Left colon (tissue), 2 donors: Measurements from ENCODE around the gene ZNF398. TPM values are rescaled to one million over a fixed set of nuclear protein-coding genes. Genes with fewer than 3 reads are reported as not detected.
A peak's percentile ranks its signal among the peaks of the same experiment; 100 is the strongest.
"Not testable (repeated sequence)": the region's sequence is repeated elsewhere in the genome, so short reads cannot be mapped to it uniquely, and the experiment has no call there.

ENCODE experiments used
- ATAC-seq: fragments of 200-7000 bp; cut with Tn5 transposase; one replicate; pipeline ENCODE4 v1.9.1; 2020; ENCODE audit warnings: mild to moderate bottlenecking, moderate library complexity
- DNase-seq, 2 donors: peaks; one replicate each; pipeline ENCODE4 v3.0.0-alpha.2; 2020
- intact Hi-C, 2 donors: fragments of 100-400 bp; cut with DNase I in 1 of 2; cut with micrococcal nuclease in 1 of 2; formaldehyde crosslinking; loops; one replicate each; pipeline versions ENCODE4 v1.11.2 to v1.14.0; 2022; cut with DNase I, micrococcal nuclease
- total RNA-seq, 2 donors: library from RNA; stranded (reverse); fragmentation: NEBNext Ultra II Directional; extraction: Animal tissue kit (Norgen Biotek cat#: 25700); gene quantifications; one replicate each; pipeline ENCODE4 v1.2.1, GENCODE V29; 2021
- donor health status: DM: no; HTN: no; CAD: no.
- donor health status: DM: yes; HTN: yes; CAD: no.

ZNF398 gene
- total RNA-seq, 2 donors from 2014 or later, result 9.9 to 11.0 TPM

DNA sequence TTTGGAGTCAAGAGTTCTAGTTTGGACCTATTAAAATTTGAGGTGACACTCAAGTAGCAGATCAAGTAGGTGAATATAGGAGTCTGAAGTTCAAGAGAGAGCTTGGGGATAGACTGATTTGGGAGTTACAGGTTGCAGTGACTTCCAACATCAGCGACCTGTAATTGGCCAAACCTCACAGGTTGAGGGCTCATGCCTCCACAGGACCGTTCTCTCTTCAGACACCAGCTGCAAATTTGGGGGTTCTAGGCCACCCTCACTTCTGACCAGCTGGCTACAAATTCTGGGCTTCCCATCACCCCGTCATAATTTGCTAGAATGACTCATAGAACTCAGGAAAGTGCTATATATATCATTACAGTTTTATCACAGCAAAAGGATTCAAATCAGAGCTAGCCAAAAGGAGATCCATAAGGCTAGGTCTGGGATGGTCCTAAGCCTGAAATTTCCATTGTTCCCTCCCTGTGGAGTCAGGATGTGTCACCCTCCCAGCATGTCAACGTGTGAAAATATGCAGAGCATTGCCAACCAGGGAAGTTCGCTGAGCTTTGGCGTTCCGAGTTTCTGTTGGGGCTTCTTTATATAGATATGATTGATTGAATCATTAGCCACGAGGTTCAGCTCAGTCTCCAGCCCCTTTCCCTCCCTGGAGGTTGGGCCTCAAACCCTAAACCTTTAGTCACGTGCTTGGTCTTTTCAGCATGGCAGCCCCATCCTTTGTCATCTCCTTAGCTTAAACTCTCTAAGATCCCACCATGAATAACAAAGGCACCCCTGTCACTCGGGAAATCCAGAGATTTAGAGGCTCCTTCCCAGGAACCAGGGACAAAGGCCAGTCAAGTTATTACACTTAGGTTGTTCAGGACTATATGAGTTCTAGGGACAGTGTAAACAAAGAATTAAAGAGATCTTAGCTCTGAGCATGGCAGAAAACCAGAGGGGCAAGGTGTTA lies 71.5 kb downstream of the ZNF398 start:
- ATAC-seq (peak; percentile 27), DNase-seq (no peak)
- intact Hi-C loops, result no loop called here

DNA sequence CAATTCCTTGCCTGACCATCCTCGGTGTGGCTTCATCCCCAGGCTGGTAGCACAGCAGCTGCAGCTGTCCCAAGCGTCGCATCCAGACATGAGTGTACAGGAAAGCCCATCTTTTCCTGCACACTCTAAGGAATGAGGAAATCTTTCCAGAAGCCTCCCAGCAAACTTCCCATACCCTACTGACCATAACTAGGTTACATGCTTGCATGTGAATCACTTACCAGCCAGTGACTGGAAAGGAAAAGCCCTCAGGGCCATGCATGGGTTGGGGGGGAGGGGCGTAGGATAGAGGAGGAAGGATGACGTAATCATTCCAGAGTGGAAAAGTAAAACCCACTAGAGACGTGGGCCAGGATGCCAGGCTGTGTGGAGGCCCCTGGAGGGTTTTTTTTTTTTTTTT lies 73.3 kb downstream of the ZNF398 start:
- intact Hi-C loops, result no loop called here
- no peak for DNase-seq
- ATAC-seq, result no peak

DNA sequence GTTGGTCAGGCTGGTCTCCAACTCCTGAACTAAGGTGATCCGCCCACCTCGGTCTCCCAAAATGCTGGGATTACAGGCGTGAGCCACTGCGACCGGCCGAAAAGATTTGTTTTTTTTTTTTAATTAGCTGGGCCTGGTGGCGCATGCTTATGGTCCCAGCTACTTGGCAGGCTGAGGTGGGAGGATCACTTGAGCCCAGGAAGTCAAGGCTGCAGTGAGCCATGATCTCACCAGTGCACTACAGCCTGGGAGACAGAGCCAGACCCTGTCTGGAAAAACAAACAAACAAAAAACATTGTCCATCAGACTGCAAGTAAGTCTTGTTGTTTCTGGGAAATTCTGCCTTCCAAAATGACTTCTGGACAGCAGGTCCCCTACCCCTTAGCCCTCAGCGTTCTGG lies 75.9 kb downstream of the ZNF398 start:
- no peak for ATAC-seq
- intact Hi-C loops, result no loop called here

DNA sequence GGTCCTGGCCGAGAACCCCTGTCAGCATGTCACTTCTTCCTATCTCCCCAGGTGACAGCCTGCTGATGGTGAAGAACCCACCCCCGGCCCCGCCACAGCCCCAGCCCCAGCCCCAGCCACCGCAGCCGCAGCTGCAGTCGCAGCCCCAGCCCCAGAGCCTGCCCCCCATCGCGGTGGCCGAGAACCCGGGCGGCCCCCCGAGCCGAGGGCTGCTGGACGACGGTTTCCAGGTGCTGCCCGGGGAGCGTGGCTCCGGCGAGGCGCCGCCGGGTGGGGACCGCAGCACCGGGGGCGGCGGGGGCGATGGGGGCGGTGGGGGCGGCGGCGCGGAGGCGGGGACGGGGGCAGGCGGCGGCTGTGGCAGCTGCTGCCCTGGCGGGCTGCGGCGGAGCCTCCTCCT lies 76.5 kb downstream of the ZNF398 start:
- no peak for ATAC-seq
- no peak for DNase-seq
- intact Hi-C loops, result no loop called here

More for the DNA sequence above, 75.9 kb downstream of the ZNF398 start:
- no peak for DNase-seq

DNA sequence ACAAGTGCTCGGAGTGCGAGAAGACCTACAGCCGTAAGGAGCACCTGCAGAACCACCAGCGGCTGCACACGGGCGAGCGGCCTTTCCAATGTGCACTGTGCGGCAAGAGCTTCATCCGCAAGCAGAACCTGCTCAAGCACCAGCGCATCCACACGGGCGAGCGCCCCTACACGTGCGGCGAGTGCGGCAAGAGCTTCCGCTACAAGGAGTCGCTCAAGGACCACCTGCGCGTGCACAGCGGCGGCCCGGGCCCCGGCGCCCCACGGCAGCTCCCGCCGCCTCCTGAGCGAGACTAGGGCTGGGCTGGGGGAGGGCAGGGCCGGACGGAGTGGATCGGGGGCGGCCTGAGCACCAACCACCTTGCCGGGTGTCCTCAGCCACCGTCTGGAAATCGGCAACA lies 77.1 kb downstream of the ZNF398 start:
- ATAC-seq (no peak), DNase-seq (no peak)
- intact Hi-C loops, result no loop called here

DNA sequence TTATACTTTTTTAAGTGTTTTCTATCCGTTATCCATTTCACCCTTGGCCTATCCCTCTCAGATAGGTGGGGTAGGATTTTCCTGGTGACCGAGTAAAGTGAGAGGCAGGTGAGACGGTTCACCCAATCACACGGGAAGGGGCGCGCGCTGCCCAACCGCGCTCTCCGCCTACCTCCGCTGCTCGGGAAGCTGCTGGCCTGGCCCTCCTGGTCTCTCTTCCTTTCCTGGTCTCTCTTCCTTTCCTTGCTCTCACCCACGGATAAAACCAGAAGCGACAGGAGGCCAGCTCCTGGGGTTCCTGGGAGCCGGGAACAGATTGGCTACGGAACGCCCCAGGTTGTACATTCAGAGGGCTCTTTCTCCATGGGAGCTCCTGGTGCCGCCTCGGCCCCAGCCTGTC lies 77.9 kb downstream of the ZNF398 start:
- no peak for DNase-seq
- intact Hi-C loops, result no loop called here
- ATAC-seq, result no peak

DNA sequence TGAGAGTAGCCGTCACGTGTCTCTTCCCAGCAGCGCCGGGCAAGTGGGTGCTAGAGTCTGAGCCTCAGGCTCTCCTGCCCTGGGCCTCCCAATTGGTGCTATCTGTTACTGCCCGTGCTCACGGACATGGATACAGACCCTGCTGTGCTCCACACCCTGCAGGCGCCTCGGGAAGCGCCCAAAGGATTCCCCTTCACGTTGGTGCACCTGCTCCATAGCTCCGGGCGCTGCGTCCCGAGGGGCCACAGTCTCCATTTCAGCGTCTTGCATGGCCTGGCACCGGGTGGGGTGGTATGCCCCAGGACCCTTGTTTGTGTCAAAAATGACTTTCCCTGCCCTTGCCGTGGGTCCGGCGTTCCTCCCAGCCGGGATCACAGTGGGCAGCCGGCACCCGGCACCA lies 78.4 kb downstream of the ZNF398 start:
- ATAC-seq, result no peak
- intact Hi-C loops, result no loop called here
- no peak for DNase-seq

DNA sequence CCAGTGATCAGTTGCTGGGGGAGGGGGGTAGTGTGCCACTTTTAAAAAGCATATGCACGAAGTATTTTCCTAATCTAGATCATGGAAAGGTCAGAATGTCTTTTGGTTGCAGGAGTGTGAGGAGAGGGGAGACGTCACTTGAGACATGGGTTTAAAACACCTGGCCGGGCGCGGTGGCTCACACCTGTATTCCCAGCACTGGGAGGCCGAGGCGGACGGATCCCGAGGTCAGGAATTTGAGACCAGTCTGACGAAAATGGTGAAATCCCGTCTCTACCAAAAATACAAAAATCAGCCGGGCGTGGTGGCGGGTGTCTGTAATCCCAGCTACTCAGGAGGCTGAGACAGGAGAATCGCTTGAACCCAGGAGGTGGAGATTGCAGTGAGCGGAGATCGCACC lies 79.1 kb downstream of the ZNF398 start:
- ATAC-seq, intact Hi-C loops, DNase-seq: not testable (repeated sequence)

DNA sequence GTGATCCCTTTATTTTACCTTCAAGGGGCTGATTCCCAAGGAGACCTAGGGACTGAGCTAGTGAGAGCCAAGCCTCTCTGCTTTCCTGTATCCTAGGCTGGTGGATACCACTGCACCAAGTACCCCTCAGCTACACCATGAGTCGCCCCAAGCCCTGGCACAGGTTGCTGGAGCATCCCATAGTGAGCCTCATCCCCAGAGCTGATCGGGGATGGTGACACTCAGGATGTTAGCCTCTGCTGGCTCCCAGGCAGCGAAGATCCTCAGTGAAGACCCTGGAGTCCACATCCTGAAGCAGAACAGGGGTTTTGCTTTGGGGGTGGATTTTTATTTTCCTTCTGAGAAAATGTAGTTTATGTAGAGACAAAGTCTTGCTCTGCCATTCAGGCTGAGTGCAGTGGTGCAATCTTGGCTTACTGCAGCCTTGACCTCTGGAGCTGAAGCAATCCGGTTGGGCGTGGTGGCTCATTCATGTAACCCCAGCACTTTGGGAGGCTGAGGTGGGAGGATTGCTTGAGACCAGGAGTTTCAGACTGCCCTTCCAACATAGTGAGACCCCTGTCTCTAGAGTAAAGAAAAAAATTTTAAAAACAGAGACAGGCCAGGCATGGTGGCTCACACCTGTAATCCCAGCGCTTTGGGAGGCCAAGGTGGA lies 79.7 kb downstream of the ZNF398 start:
- intact Hi-C loops, result no loop called here
- ATAC-seq, result peak; percentile 40
- no peak for DNase-seq

DNA sequence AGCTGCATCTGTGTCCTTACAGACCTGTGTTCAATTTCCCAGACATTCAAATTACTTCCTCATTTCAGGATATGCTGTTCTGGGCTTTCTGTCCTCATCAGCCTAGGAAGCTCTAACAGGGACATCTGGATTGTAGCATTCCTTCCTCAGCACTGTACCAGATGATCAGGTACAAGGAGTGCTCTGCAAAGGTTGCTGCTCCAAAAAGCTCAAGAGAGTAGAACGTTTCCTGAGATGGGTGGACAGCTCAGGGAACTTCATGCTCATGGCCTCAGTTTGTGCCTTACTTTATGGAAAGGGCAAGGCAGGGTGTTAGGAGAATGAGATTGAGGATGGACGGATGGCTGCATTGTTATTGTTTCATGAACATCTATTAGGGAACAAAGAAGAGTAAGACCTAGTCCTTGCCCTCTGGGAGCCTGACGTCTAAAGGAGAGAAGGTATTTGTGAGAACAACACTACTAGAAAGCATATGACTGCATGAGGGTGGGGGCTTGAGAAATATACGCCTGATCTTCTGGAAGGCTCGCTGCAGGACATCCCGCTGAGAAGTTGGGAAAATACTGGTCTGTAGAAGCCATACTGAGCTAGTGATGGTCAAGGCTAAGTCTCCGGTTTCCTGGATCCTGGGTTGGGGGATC lies 81.7 kb downstream of the ZNF398 start:
- intact Hi-C loops, result no loop called here
- DNase-seq, result no peak
- peak; percentile 33 for ATAC-seq

DNA sequence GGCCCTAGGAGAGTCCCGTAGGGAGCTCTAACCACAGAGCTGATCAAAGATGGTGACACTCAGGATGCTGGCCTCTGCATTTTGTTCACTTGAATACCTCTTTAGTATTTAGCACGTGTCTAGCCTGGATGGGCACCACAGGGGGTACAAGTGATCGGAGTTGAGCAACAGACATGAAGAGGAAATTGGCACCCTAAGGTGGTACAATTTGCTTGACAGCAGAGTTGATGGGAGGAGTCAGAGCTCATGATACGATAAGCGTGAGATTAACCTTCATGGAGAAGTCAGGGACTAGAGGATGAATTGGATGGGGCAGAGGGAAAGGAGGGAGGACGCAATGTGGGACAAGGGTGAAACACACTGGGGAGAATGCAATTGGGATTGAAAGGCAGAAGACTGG lies 82.3 kb downstream of the ZNF398 start:
- intact Hi-C loops, result no loop called here
- ATAC-seq (peak; percentile 16), DNase-seq (no peak)

DNA sequence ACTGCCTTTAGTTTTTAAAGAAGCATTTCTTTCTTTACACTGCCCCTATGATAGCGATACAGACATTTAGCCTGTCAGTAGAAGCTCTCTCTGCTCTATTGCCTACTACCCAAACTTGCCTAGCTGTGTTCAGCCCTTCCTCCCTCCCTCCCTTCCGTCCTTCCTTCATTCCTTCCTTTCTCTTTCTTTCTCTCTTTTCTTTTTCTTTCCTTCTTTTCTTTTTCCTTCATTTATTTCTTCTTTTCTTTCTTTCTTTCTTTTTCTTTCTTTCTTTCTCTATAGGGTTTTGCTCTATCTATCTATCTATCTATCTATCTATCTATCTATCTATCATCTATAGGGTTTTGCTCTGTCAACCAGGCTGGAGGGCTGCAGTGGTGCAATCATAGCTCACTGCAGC lies 85.1 kb downstream of the ZNF398 start:
- intact Hi-C loops, result no loop called here
- no peak for ATAC-seq
- no peak for DNase-seq

Other genes with a start within 250 kb of the ZNF398 start
- 100 to 1,000 TPM; 131 to 157 TPM for gene PDIA4, start 118.9 kb upstream of the ZNF398 start, total RNA-seq
- gene ZNF786, start 56.7 kb upstream of the ZNF398 start, total RNA-seq, result 1 to 10 TPM; 3.9 to 6.1 TPM
- 1 to 10 TPM; 1.2 to 1.9 TPM for gene ZNF425, start 21.1 kb upstream of the ZNF398 start, total RNA-seq
- 10 to 100 TPM; 24.2 to 25.0 TPM for gene ZNF282, start 48.1 kb downstream of the ZNF398 start, total RNA-seq
- gene ZNF212, start 92.2 kb downstream of the ZNF398 start, total RNA-seq, result 1 to 10 TPM; 9.3 to 9.7 TPM
- 10 to 100 TPM; 10.6 to 10.8 TPM for gene ZNF783, start 114.7 kb downstream of the ZNF398 start, total RNA-seq